ENCODE results near the gene TACR1.

GRCh38 chr2:75238670-75239330 is 39.5 kb upstream of the TACR1 start:
- TF ChIP-seq CTCF (conservative IDR thresholded peaks at IDR 0.05; ENCODE audit: low read depth in 2 of 2), result no peak
- TF ChIP-seq, protein P1, sequence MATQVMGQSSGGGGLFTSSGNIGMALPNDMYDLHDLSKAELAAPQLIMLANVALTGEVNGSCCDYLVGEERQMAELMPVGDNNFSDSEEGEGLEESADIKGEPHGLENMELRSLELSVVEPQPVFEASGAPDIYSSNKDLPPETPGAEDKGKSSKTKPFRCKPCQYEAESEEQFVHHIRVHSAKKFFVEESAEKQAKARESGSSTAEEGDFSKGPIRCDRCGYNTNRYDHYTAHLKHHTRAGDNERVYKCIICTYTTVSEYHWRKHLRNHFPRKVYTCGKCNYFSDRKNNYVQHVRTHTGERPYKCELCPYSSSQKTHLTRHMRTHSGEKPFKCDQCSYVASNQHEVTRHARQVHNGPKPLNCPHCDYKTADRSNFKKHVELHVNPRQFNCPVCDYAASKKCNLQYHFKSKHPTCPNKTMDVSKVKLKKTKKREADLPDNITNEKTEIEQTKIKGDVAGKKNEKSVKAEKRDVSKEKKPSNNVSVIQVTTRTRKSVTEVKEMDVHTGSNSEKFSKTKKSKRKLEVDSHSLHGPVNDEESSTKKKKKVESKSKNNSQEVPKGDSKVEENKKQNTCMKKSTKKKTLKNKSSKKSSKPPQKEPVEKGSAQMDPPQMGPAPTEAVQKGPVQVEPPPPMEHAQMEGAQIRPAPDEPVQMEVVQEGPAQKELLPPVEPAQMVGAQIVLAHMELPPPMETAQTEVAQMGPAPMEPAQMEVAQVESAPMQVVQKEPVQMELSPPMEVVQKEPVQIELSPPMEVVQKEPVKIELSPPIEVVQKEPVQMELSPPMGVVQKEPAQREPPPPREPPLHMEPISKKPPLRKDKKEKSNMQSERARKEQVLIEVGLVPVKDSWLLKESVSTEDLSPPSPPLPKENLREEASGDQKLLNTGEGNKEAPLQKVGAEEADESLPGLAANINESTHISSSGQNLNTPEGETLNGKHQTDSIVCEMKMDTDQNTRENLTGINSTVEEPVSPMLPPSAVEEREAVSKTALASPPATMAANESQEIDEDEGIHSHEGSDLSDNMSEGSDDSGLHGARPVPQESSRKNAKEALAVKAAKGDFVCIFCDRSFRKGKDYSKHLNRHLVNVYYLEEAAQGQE (IDR thresholded peaks at IDR 0.05; ENCODE audit: unreplicated experiment), result no peak

All from GM23338 (cell line).